HG03159 (cell line): ENCODE data around the gene CLIC4.
A peak's percentile ranks its signal among the peaks of the same experiment; 100 is the strongest.
"Not testable (repeated sequence)": the region's sequence is repeated elsewhere in the genome, so short reads cannot be mapped to it uniquely, and the experiment has no call there.

Experiments
- ATAC-seq: cut with Tn5 transposase; IDR thresholded peaks from one replicate; pipeline ENCODE4 v1.9.1; 2021; ENCODE audit warnings: mild to moderate bottlenecking, moderate library complexity; ENCODE audit not compliant: unreplicated experiment

CLIC4 gene

DNA sequence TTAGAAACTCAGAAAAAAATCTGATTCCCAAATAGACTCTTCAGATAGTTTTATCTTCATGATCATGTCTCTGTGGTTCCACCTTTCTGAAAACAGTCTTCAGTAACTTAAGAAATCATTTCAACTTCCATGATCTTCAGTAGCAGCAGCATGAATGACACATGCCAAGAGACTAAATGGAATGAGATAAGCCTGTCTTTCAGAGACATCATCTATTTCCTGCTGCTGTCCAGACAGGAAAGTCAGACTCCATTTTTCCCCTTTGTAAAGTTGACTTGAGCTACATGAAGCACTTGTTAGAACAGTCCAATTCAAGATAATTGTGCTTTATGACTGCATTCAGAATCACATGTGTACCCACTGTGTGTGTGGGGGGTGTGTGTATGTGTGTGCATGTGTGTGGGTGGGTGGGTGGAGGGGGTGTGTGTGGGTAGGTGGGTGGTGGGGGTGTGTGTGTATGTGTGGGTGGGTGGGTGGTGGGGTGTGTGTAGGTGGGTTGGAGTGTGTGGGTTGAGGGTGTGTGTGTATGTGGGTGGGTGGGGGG, 58.8 kb downstream of the CLIC4 start:
- ATAC-seq = no peak

DNA sequence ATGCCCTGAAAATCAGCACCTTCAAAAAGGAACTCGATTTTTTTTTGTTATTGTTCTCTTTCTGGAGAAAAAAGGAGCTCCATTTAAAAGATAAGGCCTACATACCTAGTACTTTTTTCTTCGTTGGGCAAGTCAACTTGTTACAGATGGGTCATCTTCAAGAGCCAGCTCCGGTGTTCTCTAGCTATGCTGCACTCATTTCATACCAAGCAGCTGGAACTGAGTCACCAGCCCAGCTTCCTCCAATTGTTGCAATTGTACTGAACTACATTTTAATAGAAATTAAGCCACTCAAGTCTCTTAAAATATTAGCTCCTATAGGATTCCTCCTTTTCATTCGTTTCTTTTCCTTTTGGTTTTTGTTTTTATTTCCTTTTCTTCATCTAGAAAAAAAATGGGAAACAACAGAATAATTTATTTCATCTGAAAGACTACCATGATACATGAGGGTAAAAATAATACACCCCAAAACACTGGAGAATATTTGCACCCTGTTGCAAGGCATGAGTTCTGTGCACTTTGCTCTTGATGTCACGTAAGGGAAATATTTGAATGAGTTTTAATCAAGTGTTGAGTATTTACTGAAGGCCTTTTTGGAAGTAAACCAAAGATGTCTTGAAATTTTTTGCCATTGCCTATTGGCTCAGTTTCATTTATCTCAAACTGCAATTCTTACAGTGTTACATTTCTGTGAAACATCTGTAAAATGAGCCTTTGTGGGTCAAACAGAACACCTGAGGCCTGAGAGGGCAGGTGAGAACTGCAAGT, 60.5 kb downstream of the CLIC4 start:
- no peak for ATAC-seq

DNA sequence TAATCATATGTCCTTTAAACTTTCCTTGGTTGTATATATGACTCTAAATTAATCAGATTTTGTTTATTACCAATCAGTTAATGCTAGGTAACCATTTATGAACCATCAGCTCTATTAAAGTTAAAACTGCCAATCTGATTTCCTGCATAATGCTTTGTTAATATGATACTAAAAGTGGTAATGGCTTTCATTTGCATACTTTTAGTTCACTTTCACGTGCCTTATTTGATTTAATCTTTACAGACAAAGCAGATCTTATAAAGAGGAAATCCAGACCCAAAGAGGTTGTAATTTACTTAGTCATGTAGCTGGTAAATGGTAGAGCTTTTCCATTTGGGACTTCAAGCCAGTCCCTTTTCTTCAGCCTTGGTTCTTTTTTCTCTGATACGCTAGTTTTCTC, 61.3 kb downstream of the CLIC4 start:
- no peak for ATAC-seq

DNA sequence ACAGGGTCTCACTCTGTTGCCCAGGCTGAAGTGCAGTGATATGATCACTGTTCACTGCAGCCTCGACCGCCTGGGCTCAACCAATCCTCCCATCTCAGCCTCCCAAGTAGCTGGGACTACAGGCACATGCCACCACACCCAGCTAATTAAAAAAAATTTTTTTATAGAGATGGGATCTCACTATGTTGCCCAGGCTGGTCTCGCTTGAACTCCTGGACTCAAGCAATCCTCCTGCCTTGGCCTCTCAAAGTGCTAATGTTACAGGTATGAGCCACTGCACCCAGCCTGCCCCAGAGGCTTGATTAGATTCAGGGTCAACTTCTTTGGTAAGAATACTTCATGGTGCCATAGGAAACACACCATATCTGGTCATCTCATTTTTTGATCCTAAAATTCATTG, 66.2 kb downstream of the CLIC4 start:
- not testable (repeated sequence) for ATAC-seq

DNA sequence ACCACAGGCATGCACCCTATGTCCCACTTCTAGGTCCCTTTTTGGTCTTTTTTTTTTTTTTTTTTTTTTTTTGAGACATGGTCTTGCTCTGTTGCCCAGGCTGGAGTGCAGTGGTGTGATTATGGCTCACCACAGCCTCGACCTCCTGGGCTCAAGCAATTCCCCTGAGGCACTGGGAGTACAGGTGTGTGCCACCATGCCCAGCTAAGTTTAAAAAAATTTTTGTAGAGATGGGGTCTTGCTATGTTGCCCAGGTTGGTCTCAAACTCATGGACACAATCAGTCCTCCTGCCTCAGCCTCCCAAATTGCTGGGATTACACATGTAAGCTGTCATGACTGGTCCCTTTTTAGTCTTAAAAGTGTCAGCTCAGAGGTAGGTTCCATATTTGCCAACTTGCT, 75.0 kb downstream of the CLIC4 start:
- ATAC-seq = not testable (repeated sequence)

DNA sequence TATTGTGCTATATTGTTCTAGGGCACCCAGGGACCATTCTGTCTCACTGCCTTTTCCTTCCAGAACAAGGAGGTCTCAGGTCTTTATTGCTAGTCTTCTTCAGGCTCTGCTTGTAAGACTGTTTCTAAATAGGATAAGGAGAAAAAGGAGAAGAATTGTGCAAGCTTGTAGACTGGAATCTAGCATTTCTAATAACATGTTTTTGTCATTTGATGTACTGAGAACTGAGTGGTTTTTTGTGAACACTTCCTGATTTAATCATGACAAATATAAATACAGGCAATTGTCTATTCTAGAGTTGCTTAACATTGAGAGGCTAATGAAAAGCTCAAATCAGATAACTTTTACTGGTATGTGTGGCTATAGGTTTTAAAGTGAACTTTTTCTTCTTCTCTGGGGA, 77.6 kb downstream of the CLIC4 start:
- ATAC-seq = no peak

DNA sequence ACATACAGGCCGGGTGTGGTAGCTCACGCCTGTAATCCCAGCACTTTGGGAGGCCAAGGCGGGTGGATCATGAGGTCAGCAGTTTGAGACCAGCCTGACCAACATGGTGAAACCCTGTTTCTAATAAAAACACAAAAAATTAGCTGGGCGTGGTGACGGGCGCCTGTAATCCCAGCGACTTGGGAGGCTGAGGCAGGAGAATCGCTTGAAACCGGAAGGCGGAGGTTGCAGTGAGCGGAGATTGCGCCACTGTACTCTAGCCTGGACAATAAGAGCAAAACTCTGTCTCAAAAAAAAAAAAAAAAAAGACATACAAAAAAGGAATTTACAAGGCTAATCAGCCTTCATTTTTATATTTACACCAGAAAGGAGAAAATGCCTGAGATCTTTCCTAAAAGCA, 78.2 kb downstream of the CLIC4 start:
- not testable (repeated sequence) for ATAC-seq

DNA sequence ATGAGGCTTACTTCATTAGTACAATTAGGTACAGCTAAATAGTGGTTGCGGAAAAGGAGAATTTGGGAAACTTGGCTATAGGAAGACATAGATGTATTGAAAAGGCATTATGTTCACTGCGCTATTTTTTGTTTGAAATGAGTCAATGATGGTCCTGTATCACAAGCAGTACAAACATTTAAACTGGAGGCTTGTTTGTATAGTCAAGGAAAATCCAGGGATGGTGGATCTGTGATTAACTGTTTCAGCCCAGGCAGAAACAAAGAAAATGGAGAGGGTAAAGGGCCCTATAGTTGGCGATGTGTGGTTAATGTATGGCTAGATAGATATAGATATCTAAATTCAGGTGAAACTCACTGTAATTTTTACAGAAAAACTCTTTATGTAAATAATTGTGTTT, 79.9 kb downstream of the CLIC4 start:
- ATAC-seq = no peak

DNA sequence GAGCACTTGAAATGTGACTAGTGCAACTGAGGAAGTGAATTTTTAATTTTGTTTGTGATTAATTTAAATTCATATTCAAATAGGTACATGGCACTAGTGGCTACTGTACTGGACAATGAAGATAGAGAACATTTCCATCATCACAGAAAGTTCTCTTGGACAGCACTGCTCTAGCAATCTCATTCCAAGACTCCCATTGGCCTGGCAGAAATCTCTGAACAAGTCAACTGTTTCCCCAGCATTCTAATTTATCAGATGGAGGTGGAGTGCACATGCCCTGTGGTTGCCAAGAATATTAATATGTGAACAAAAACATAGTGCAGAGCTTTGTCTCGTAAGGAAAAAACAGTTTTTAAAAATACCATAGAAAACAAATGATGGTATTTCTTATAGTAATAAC, 81.3 kb downstream of the CLIC4 start:
- no peak for ATAC-seq

DNA sequence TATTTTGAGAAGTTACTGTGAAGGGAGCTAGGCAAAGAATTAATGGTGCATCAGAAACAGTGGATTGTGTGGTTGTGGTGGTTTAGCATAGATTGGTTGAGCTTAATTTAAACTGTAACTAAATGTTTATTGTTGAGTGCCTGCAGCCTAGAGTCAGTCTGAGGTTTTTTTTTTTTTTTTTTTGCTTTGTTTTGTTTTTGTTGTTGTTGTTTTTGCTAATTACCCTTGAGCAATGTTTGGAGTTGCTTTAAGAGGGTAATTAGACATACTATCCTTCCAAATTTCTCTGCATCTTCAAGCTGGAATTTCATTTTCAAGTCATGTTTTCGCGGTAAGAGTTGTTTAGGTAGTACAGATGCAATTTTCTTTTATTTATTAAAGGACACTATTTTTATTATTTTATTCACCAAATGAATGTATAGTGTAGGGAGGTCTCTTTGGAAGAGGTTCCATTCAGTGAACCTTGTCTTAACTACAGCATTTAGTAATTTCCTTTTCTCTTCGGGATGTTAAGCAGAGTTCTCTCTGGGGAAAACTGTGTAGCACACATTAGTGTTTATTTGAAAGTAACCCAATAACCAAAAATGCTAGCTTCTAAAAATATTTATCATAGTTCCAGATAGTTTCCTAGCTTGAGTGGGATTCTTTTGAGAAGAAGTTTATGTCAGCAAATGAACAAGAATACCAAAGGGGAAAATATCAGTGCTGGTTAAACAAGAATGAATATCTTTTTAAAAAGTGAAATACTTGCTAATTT, 82.3 kb downstream of the CLIC4 start:
- ATAC-seq = no peak

DNA sequence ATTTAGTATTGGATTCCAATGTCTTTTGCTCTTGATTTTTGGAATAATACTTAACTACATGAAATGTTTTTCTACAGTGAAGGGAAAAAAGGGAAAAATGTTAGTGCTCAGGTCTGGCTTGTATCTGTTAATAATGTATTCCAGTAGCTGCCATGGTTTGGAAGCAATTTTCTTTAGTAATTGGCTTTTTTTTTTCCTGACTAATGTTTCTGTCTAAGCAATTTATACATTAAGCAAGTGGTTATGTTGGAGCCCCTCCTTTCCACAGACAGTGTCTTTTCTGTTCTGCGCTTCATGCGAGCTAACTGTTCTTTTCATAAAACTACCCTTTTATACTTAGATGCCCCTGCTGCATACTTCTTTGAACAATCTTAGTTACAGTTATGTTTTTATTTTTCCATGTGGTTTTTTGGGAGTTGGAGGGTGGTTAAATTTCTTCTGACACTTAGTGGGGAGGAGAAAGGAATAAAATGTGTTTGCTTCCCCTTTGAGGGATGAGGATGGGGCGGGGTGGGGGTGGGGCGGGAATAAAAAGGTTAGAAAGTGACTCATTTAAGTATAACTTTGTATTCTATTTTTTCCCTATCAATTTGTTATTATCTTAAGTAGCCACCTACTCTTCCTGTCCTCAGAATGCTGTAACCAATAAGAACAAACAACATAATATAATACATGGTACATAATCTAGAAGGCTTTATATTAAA, 83.1 kb downstream of the CLIC4 start:
- ATAC-seq = no peak

DNA sequence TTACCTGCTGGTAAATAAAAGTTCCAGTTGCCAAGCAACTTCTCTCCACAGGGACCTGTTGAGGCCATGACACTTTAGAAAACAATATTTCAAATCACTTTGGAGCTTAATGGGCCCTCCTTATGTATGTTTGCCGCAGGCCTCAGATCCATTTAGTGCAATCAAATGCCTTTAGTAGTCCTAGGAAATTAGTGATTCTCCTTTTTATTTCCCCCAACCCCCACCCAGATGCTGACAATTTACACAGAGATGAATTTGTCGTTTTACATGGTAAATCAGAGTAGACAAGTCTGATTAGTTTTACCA, 83.6 kb downstream of the CLIC4 start:
- ATAC-seq = no peak

DNA sequence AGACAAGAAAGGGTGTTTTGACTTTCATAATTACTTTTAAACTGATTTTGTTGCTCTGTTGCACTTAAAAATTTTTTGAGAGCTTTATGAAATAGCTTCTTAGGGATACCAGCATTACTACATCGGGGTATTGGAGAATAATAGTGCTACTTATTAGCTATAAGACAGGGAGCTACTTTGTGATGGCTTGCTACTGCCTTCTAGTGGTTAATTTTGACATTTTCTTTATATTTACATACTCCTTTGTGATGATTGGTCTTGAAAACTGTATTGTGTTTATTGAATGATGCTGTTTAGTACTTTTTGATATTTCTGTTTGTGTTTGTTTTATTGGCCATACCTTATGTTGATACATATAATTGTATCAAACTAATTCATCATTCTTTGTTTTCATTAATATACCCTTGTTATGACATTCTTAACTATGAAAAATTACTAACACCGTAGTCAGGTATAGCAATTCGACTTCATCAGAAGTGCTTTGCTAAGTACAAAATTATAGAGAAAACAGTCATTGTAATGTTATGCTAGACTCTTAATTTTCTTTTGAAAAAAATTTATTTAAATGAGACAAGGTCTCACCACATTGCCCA, 85.5 kb downstream of the CLIC4 start:
- ATAC-seq = no peak

DNA sequence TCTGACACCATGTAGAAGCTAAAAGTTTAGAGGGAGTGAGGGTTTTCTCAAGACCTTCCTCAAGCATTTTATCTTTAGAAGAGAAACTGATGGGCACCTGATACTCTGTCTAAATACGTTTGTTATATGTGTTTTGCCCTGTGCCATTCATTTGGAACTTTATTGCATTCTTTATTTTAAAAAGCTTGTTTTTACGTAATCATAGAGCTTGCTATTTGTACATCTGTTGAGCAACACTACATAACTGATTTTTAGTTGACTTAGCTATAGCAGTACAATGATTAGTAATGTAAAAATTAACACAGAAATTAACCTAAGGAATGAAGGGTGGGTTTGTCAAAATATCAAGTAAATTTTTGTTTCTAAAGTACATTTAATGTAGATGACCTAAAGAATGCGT, 96.3 kb downstream of the CLIC4 start:
- ATAC-seq = no peak

DNA sequence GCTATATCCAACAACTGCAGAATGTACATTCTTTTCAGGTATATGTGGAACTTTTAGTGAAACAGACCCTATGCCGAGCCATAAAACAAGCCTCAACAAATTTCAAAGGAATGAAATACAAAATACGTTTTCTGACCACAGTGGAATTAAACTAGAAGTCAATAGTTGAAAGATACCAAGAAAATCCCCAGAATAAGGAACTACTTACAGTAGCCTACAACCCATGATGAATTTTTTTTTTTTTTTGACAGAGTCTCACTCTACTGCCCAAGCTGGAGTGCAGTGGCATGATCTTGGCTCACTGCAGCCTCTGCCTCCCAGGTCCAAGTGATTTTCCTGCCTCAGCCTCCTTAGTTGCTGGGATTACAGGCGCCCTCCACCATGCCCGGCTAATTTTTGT, 101.4 kb downstream of the CLIC4 start:
- no peak for ATAC-seq

DNA sequence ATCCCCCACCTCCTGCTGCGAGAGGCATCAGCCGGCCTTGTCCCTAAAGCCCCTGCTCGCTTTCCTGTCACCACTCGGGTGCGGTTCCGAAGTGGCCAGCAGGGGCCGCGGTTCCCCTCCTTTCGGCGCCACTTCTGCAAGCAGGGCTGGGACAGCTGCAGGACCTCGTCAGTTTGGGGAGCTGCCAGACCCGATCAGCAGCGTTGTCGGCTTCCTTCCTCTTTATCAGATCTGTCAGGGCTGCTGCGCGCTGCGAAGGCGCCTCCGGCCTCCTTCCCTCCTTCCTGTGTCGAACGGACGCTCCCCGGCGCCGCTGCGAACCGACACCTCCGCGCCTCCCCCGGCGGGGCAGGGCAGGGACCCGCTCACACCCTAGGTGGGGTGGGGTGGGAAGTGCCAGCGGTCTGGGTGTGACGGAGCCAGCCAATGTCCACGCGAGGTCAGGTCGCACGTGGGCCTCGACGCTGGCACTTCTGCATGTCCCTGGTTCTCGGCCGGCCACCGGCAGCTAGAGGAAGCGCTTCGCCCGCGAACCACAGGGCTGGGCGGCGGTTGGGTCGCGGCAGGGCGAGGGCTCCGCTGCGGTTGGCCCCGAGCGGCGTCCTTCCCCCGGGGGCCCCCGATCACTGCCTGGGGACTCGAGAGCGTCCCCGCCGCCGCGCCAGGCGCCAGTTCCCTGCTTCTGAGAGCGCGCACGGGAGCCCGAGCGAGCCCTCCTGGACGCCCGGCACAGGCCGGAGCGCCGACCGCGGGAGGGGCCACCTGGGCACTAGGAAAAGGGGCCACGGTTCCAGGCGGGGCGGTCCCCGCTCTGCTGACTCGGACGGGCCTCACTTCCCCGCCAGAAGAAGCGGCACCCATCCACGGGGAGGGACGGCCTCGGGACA, 103.0 kb downstream of the CLIC4 start:
- peak; percentile 90 for ATAC-seq

DNA sequence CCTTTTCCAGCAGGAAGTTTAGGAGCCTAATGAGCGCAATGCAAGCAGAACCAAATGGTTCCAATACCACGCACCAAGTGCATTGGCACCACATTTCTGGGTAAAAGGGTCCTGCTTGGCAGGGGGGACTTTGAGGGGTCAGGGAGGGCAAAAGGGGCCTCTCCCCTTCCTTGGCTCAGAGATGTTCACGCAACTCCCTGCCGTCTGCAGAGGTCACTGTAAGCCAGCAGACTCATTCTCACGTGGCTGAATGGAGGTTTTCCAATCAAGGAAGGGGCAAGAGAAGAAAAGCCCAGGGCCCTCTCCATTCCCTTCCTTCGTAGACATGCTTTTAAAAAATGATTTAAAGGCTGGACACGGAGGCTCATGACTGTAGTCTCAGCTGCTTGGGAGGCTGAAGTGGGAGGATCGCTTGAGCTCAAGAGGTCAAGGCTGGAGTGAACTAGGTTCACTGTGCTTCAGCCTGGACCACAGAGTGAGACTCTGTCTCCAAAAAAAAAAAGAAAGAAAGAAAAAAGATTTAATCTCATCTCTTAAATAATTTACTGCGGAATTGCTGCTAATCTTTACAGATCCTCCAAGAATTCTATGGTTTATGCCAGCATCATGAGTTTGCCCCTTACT, 104.5 kb downstream of the CLIC4 start:
- no peak for ATAC-seq

DNA sequence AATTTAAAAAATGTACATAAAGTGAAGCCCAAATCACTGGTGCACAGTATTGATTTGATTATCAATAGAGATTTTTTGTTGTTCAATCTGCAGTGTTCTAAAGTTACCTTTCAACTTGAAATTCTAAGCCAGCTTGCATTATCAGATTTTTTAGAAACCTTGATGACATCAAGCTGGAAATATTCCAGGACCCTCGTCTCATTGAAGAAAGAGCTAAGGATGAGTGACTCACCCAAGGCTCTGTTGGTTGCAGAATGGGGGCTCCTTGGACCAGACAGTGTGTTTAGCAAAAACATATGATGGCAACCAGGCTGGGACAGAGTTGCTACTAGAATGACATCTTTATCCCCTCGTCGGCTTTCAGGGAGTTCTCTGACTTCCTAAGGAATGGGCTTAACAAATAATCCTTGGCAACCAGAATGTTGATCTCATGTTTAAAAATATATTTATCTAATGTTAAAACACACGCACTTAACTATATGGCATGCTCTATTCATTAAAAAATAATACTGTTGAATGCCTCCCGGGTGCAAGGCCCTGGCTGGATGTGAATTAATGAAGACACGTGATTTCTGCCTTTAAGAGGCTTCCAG, 105.2 kb downstream of the CLIC4 start:
- no peak for ATAC-seq

DNA sequence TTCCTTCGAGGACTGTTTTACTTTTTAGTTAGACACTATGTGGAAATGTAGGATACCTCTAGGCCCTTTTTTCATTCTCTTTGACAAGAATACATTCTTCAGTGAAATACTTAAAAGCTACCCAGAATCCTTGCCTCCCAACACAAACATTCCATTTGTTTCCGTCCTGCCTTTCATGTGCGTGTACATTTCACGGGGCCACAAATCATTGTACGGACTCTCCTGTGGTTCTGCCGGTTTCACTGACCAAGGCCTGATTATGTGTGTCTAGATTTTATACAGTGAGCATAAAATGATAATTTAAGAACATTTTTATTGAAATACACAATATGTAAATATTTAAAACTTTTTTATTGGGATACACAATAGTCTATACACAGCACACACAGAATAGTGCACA, 108.4 kb downstream of the CLIC4 start:
- no peak for ATAC-seq

DNA sequence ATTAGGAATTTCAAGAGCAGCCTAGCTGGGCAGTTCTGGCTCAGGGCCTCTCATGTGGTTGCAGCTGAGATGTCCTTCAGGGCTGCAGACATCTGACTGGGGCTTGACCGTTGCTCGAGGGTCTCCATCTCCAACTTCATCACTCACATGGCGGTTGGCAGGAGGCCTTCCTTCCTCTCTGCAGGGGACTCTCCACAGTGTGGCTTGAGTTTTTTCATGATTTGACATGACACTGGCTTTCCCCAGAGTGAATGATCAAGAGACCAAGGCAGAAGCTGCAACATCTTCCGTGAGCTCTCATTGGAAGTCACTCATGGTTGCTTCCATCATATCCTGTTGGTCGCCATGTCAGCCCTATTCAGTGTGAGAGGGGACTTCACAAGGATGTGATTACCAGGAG, 110.2 kb downstream of the CLIC4 start:
- no peak for ATAC-seq
